ENCODE results near the gene CUL2.
A peak's percentile ranks its signal among the peaks of the same experiment; 100 is the strongest.

DNA sequence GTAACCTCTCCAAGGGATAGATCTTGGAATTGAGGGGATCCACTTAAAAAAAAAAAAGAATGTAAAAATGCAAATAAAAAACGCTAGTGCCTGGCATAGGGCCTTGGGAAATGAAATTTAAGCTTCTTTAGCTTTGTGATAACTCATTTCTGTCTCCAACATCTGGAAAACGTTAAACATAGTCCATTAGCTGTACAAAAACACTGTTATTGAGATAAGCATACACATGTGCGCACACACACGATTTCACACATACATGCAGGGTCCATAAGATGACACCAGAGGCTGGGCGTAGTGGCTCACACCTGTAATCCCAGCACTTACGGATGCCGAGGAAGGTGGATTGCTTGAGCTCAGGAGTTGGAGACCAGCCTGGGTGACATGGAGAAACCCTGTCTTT, 13.7 kb upstream of the CUL2 start:
- no peak for TF ChIP-seq GATA3 (IDR thresholded peaks at IDR 0.05; ENCODE audit: low read depth, low read length)
- TF ChIP-seq GATA2 (IDR thresholded peaks at IDR 0.05; ENCODE audit: low read depth, low read length) = peak; percentile 42; the same call in 1 of the 2 replicates

Measured in SH-SY5Y (cell line).